Skeletal muscle cell (primary cell): ENCODE measurements around the gene SCGB1C2.
"Not testable (repeated sequence)": the region's sequence is repeated elsewhere in the genome, so short reads cannot be mapped to it uniquely, and the experiment has no call there.

Experiments
- DNase-seq: peaks from one replicate; pipeline ENCODE4 v3.0.0-alpha.2; 2010; ENCODE audit warnings: low read depth
- H3K4me3 ChIP-seq: 2 replicates; pipeline ENCODE4 v1.5.1; 2011; ENCODE audit warnings: low read depth, mild to moderate bottlenecking, control low read depth, low read length, moderate library complexity

Gene SCGB1C2

GRCh38 chr17:164303-165235 lies 27.2 kb downstream of the SCGB1C2 start:
- no peak for DNase-seq
- no peak overlapping the region for H3K4me3 ChIP-seq

- no peak for DNase-seq
- H3K4me3 ChIP-seq: no peak overlapping the region
Observed at GRCh38 chr17:165939-166338, 28.6 kb downstream of the SCGB1C2 start.

- not testable (repeated sequence) for H3K4me3 ChIP-seq, DNase-seq
Observed at GRCh38 chr17:168614-169013, 31.2 kb downstream of the SCGB1C2 start.

- no peak overlapping the region for H3K4me3 ChIP-seq
- no peak for DNase-seq
Observed at GRCh38 chr17:170130-170670, 32.8 kb downstream of the SCGB1C2 start.

GRCh38 chr17:171871-172270 lies 34.5 kb downstream of the SCGB1C2 start:
- H3K4me3 ChIP-seq: no peak overlapping the region
- DNase-seq: no peak

GRCh38 chr17:172401-172800 lies 35.0 kb downstream of the SCGB1C2 start:
- H3K4me3 ChIP-seq: no peak overlapping the region
- DNase-seq: no peak

GRCh38 chr17:173166-173911 lies 36.0 kb downstream of the SCGB1C2 start:
- no peak overlapping the region for H3K4me3 ChIP-seq
- no peak for DNase-seq

DNA sequence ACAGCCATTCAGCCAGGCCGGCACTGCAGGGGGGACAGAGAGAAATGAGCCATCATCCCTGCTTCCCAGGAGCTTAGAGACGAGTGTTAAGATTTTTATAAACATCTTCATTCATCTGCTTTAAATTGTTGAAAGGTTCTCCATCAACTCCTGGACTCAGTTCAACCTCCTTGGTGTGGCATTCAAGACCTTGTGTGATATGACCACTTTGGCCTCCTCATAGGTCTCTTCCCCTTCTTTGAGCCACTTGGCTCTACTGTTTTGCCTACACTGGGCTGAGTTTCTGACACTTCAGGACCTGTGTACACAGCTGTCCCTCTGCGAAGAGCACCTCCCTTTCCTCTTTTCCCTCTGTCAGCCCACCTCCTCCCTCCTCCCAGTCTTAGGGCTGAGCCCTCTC lies 39.8 kb downstream of the SCGB1C2 start:
- H3K4me3 ChIP-seq: no peak overlapping the region
- DNase-seq: no peak

- H3K4me3 ChIP-seq: no peak overlapping the region
- DNase-seq: no peak
Observed at GRCh38 chr17:177762-178161, 40.4 kb downstream of the SCGB1C2 start.

GRCh38 chr17:178292-179065 lies 41.1 kb downstream of the SCGB1C2 start:
- H3K4me3 ChIP-seq: no peak overlapping the region
- no peak for DNase-seq

DNA sequence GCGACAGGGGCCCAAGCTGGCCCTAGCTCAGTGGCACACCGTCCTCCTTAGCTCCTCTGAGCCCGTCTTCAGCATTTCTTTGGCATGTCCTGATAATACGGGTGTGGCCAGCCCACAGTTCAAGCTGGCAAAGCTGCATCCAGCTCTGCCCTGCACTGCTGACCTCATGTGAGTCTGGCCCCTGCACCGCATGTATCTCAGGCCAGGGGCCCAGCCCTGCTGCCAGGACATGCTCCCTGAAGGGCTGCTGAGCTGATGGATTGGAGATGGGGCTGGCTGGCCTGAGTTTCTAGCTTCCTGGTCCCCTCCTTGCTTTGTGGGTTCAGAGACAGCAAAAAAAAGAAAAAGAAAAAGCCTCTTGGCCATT lies 41.7 kb downstream of the SCGB1C2 start:
- DNase-seq: no peak
- no peak overlapping the region for H3K4me3 ChIP-seq

DNA sequence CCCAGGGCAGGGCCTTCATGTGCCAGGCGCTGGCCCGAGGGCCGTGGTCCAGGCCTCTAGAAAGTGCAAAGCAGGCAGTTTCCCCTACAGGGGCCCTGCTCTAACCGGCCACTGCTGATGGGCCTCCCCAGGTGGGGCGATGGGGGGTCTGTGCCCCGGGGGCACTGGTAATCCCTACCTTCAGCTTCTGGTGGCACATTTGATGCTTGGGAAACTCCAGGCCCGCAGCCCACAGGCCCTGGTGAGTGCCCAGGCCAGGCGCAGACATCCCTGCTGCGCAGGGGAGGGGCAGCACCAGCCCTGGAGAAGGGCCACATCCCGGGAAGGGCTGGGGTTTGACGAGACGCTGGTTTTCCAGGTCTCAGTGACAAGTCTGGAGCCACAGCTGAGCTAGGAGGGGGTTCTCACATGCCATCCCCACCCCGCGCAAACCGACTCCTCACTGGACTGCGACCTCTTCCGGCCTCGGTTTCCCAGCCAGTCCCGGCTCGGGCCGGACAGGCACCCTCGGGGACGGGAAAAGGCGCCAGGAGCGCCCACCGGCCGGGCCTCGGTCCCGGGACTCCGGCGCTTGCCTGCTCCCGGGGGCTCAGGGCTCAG lies 42.5 kb downstream of the SCGB1C2 start:
- H3K4me3 ChIP-seq: no peak overlapping the region
- no peak for DNase-seq

GRCh38 chr17:180381-181244 lies 43.2 kb downstream of the SCGB1C2 start:
- H3K4me3 ChIP-seq: no peak overlapping the region
- no peak for DNase-seq

DNA sequence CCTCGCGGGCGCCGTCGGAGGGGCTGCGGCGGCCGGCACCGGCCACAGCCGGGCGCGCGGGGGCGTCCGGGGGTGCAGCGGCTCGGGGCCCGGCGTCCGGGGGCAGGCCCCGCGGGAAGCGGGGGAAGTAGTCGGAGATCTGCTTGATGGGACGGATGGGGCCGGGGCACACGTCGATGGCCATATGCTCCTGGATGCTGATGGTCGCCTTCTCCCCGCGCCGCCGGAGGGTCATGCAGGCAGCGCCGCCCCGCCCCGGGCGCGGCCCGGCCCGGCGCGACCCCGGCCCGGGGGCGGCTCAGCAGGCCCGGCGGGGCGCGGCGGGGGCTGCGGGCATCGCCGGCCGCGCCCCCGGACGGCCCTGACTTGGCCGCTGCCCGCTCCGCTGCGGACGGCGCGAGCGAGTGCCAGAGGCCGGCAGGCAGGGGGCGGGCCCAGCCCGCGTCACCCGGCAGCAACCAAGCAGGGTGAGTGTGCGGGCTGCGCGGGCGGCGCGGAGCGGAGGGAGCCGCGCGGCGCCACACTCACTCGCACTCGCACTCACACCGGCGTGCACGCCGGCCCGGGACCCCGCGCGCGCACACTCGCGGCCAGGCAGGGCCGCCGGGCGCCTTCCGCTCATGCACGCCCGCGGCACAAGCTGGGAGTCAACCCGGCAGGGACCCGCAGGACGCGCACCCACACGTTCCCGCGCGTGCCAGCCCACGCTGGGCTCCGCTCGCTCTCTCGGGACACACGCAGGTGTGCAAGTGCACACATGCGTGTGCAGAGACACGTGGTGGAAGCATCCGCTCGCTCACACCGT lies 44.1 kb downstream of the SCGB1C2 start, which contains the start of gene DOC2B:
DOC2B (minus strand) TSS at position 406 of the 805 bp plus-strand sequence; CDS start at position 235, 171 bp downstream.
- H3K4me3 ChIP-seq: no peak within 1 kb of the TSS
- DNase-seq: no peak

DNA sequence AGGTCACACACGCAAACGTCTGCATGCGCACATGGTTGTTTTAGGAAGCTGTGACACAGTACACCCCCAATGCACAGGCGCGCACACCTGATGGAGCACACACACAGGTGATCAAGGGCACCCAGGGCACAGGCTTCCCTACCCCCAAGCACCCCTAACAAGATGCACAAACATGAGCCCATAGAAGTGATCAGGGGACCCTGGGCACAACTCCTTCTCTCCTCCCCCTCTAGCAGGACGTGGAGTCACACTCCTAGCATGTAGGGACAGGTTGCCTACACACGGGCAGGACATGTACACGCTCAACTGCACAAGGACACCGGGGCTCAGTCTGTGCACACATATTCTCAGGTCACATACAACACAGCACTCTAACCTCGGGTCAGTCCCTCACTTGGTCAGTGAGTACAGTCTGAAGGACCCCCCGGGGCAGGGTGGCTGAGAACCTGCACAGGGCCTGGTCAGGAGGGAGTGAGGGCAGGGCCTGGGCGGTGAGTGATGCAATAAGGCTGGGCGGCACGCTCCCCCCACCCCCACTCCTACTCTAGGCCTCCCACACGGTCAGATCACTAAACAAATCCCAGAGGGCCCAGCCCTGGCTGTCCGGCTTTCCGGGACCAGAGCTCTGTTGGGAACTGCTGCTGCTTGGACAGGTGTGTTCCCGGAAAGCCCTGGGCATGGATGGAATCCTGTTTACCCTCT lies 44.8 kb downstream of the SCGB1C2 start:
- no peak for DNase-seq
- H3K4me3 ChIP-seq: no peak overlapping the region

- H3K4me3 ChIP-seq: no peak overlapping the region
- DNase-seq: no peak
Observed at GRCh38 chr17:183021-183420, 45.7 kb downstream of the SCGB1C2 start.
